PFSK-1 (cell line): ENCODE results near the gene MARK3.

ENCODE experiments used
- FOXP2 ChIP-seq: optimal IDR thresholded peaks from 2 replicates; pipeline ENCODE3; 2011; ENCODE audit warnings: borderline replicate concordance, control low read depth, inconsistent platforms; ENCODE audit not compliant: insufficient read depth; ENCODE audit errors: extremely low read length, extremely low read depth
- POLR2AphosphoS5 ChIP-seq: IDR thresholded peaks from 2 replicates; pipeline ENCODE4 v1.6.1; 2012; ENCODE audit warnings: low read depth, mild to moderate bottlenecking, control low read depth, low read length, moderate library complexity
- SIN3A ChIP-seq: IDR thresholded peaks from 2 replicates; pipeline ENCODE4 v1.6.1; 2012; ENCODE audit warnings: mild to moderate bottlenecking, low read length, moderate library complexity, borderline replicate concordance; ENCODE audit not compliant: insufficient read depth
- TAF1 ChIP-seq: IDR thresholded peaks from 2 replicates; pipeline ENCODE4 v1.6.1; 2012; ENCODE audit warnings: low read length, control low read depth, borderline replicate concordance; ENCODE audit not compliant: insufficient read depth
- TF ChIP-seq, protein P1 (sequence below), 2 experiments: IDR thresholded peaks; 2 replicates each; pipeline versions ENCODE4 v1.6.1 to v1.8.0; 2011 to 2012; ENCODE audit warnings: low read depth in 2 of 2, low read length in 2 of 2, control low read depth in 1 of 2, inconsistent platforms in 1 of 2, mild to moderate bottlenecking in 1 of 2, moderate library complexity in 1 of 2; ENCODE audit not compliant: insufficient read depth in 1 of 2

The MARK3 gene

DNA sequence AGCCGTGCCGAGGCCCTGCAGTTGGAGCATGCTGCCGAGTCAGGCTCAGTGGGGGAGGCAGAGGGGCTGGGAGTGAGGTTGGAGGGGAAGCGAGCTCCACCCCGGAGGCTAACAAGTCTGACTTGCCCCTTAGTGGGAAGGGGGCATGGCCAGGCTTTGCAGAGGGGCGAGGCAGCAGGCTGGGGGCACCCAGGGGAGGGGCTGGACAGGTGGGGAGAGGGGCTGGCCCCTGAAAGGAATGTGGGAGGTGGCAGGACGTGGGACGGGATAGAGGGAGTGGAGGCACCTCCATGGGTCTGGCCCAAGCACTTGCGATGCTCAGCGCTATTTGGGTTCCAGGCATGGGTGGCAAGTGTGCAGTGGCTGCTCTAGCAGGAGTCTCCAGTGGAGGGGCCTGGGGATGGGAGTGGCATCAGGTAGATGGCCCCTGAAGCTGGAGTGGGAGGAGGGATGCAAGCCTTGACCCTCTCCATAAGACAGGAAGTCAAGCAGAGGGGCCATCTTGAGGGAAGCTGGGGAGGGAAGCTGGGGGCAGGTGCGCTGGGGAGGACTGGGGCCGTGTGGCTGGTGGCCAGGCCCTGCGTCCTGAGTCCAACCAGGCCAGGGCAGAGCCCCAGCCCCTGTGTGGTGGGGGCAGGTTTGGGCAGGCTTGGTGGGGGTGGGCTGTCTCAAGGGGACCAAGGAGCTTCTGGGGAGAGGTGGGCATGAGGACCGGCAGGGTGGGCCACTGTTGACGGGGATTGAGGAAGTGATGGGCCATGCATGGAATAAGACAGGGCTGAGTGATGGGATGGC is 146.4 kb downstream of the MARK3 start:
- TF ChIP-seq SIN3A: no peak
- no peak for TF ChIP-seq POLR2AphosphoS5
- no peak for TF ChIP-seq FOXP2
- TF ChIP-seq TAF1: no peak
- TF ChIP-seq, protein P1, sequence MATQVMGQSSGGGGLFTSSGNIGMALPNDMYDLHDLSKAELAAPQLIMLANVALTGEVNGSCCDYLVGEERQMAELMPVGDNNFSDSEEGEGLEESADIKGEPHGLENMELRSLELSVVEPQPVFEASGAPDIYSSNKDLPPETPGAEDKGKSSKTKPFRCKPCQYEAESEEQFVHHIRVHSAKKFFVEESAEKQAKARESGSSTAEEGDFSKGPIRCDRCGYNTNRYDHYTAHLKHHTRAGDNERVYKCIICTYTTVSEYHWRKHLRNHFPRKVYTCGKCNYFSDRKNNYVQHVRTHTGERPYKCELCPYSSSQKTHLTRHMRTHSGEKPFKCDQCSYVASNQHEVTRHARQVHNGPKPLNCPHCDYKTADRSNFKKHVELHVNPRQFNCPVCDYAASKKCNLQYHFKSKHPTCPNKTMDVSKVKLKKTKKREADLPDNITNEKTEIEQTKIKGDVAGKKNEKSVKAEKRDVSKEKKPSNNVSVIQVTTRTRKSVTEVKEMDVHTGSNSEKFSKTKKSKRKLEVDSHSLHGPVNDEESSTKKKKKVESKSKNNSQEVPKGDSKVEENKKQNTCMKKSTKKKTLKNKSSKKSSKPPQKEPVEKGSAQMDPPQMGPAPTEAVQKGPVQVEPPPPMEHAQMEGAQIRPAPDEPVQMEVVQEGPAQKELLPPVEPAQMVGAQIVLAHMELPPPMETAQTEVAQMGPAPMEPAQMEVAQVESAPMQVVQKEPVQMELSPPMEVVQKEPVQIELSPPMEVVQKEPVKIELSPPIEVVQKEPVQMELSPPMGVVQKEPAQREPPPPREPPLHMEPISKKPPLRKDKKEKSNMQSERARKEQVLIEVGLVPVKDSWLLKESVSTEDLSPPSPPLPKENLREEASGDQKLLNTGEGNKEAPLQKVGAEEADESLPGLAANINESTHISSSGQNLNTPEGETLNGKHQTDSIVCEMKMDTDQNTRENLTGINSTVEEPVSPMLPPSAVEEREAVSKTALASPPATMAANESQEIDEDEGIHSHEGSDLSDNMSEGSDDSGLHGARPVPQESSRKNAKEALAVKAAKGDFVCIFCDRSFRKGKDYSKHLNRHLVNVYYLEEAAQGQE (IDR thresholded peaks at IDR 0.05; ENCODE audit: insufficient read depth in 1 of 2, low read depth in 2 of 2, low read length in 2 of 2): no peak

- TF ChIP-seq, protein P1 (IDR thresholded peaks at IDR 0.05; ENCODE audit: insufficient read depth in 1 of 2, low read depth in 2 of 2, low read length in 2 of 2): no peak
- TF ChIP-seq TAF1 (no peak), SIN3A (no peak), POLR2AphosphoS5 (no peak), FOXP2 (no peak)
Measured at GRCh38 chr14:103532216-103533136, 147.3 kb downstream of the MARK3 start.

DNA sequence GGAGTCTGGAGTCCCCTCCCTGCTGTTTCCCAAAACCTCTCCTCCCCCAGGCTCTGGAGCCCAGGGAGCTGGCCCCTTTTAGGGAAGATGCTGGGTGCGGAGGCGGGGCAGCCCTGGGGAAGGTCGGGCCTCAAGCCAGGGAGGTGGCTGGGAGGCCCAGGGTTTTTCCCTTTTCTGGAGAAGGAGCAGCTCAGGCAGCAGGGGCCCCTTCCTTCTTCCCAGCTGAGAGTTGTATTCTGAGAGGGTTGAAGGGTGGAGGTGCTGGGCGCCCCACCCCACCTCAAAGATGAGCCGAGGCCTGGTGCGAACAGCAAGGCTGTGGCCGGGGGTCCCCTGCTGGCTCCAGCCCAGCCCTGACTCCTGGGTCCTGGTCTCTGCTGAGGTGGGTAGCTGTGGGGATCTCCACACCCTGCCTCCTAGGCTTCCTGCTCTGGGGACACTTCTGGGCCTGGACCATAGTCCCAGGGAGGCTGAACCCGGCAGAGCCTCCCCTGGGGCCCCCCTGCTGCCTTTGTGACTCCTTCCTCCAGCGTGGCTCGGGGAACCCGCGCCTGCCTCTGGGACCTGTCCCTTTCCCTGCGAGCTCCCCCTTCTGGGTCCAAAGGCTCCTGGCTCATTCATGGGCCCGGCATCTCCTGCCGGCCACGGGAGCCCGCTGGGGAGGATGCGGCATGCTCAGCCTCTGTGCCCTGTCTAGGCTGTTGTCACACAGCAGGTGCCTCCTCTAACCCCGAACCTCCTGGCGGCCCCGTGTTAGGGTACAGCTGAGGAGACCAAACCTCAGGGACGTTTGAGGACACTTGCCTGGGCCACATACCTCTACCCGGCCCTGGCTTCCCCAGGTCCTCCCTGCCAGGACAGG is 148.2 kb downstream of the MARK3 start:
- no peak for TF ChIP-seq TAF1

DNA sequence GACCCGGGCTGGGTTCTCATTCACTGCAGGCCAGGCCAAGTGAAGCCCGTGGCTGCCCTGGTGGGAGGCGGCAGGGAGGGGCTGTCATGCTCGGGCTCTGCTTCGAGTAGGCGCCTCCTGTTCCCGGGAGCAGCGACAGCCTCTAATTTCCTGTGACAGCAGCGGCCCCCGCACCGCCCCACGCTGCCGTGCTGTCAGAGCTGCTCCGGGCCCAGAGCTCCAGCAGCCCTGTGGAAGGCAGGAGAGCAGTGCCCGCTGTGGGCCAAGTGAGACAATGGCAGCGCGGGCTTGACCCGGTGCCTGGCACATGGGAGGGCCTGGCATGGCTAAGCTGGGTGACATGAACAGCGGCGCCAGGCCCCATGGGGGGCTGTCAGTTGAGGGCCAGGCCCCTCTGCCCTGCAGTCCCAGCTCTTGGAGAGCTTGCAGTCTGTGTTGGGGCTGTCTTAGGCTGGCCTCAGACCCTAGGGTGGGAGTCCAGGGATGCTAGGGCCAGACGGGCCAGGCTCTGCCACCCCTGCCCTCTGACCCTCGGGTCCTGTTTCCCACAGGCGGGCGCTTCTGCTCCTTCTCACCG is 148.9 kb downstream of the MARK3 start:
- TF ChIP-seq POLR2AphosphoS5 (no peak), TAF1 (no peak)

GRCh38 chr14:103534576-103535061 is 149.4 kb downstream of the MARK3 start:
- TF ChIP-seq, protein P1 (IDR thresholded peaks at IDR 0.05; ENCODE audit: insufficient read depth in 1 of 2, low read depth in 2 of 2, low read length in 2 of 2): no peak
- TF ChIP-seq TAF1 (no peak), POLR2AphosphoS5 (no peak), FOXP2 (no peak), SIN3A (no peak)
